GM12873 (cell line): ENCODE results near the gene CDIP1.
A peak's percentile ranks its signal among the peaks of the same experiment; 100 is the strongest.

Source experiments
- TF ChIP-seq, protein P1 (sequence below): IDR thresholded peaks from 2 replicates; pipeline ENCODE4 v1.5.1; 2012; ENCODE audit warnings: low read depth, mild to moderate bottlenecking, moderate library complexity, low read length, control low read depth; ENCODE audit not compliant: insufficient read depth; ENCODE audit errors: missing control alignments

CDIP1 gene

GRCh38 chr16:4506450-4506849 lies 32.1 kb downstream of the CDIP1 start:
- TF ChIP-seq, protein P1, sequence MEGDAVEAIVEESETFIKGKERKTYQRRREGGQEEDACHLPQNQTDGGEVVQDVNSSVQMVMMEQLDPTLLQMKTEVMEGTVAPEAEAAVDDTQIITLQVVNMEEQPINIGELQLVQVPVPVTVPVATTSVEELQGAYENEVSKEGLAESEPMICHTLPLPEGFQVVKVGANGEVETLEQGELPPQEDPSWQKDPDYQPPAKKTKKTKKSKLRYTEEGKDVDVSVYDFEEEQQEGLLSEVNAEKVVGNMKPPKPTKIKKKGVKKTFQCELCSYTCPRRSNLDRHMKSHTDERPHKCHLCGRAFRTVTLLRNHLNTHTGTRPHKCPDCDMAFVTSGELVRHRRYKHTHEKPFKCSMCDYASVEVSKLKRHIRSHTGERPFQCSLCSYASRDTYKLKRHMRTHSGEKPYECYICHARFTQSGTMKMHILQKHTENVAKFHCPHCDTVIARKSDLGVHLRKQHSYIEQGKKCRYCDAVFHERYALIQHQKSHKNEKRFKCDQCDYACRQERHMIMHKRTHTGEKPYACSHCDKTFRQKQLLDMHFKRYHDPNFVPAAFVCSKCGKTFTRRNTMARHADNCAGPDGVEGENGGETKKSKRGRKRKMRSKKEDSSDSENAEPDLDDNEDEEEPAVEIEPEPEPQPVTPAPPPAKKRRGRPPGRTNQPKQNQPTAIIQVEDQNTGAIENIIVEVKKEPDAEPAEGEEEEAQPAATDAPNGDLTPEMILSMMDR, result peak; percentile 97

- TF ChIP-seq, protein P1, result no peak
Observed at GRCh38 chr16:4505356-4506147, 33.0 kb downstream of the CDIP1 start.

GRCh38 chr16:4501071-4501478 lies 37.5 kb downstream of the CDIP1 start:
- TF ChIP-seq, protein P1, result no peak

- TF ChIP-seq, protein P1, result no peak
Observed at GRCh38 chr16:4500272-4500671, 38.3 kb downstream of the CDIP1 start.

DNA sequence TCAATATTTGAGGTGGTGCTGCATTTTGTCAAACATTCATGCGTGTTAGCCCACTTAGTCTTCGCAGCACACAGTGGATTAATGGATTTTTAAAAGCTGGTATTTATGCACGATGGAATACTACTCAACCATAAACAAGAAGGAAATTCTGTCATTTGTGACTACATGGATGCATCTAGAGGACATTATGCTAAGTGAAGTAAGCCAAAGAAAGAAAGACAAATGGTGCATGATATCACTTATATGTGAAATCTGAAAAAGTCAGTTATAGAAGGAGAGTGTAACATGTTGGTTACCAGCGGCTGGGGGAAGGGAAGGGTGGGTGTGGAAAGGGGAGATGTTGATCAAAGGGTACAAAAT lies 39.4 kb downstream of the CDIP1 start:
- TF ChIP-seq, protein P1, result no peak

DNA sequence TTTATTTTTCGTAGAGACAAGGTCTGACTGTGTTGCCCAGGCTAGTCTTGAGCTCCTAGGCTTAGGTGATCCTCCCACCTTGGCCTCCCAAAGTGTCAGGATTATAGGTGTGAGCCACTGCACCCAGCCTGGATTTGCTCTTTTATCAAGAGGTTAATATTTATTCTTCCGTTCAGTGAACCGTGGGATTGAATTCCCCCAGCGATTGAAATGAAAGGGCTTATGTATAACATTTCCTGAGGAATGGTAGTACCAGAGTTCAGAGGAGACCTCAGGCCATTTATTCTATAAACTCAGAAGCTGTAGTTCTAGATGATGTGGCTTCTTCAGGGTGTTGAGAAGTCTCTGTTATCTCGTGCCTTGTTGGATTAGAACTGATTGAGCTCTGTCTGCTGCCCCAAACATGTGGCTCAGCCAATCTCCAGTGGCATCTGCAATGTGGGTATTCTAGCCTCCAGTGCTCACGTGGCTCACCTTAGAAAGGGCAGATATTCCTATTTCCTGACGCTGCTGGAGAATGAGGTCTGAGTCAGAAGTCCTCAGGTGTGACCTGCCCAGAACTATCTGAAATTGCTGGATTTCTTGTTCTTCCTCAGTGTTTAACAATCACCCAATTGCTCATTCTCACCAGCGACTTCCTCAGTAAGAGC lies 39.9 kb downstream of the CDIP1 start:
- TF ChIP-seq, protein P1, result no peak

DNA sequence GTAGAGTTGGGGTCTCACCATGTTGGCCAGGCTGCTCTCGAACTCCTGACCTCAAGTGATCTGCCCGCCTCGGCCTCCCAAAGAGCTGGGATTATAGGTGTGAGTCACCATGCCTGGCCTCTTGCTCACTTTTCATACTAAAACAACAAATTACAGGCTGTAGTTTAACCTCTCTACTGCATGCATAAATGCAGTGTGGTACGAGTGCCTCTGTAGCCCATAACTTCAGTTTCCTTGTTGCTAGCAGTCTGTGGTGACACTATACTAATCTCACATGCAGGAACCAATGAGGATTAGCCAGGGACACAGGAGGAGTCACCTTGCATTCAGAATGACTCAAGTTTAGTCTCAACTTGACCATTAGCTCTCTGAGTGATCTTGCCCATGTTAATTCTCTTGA lies 42.3 kb downstream of the CDIP1 start:
- TF ChIP-seq, protein P1, result no peak
